ENCODE data around the gene PLEKHA5. TPM values are rescaled to one million over a fixed set of nuclear protein-coding genes. Genes with fewer than 3 reads are reported as not detected.

PLEKHA5 gene
- total RNA-seq, 4 donors from 2014 or later, result 26.9 to 78.0 (median 39.6) TPM

- Histone ChIP-seq H3K27me3 (no peaks in the 10 kb centered on the region), H3K36me3 (no peaks in the 10 kb centered on the region), H3K4me1 (peaks cover 0 to 18% (median 0%) of the 10 kb centered on the region in 4 donors), H3K9me3 (no peaks in the 10 kb centered on the region), H3K27ac (no peak overlapping the region), H3K4me3 (no peak overlapping the region)
- TF ChIP-seq EP300 (IDR thresholded peaks at IDR 0.05; ENCODE audit: low read depth), result no peak
- no peak for DNase-seq
- intact Hi-C loops (cut with DNase I; ENCODE audit: low total_unique reads) (no loop called here), in situ Hi-C loops (cut with MboI; ENCODE audit: low pct_ligation_motif_present in 1 of 4, low pct_unique_long_range_greater_than_20kb in 1 of 4, low sequenced_read_pairs in 3 of 4) (loop anchor here in 3 of 4 donors (25.0 kb wide), 4 partner anchors 327 to 1052 kb away; partner anchors contain the start of gene PIK3C2G (in 2 of the 3))
- WGBS, 2 donors (ENCODE audit: low coverage in 1 of 2), result 55 to 69% methylated on average over 1 of the region's 1 CpG
Observed at GRCh38 chr12:19189522-19189921, 60.0 kb downstream of the PLEKHA5 start.

- Histone ChIP-seq H3K27ac (no peak overlapping the region), H3K4me1 (peaks cover 0 to 18% (median 0%) of the 10 kb centered on the region in 4 donors), H3K9me3 (no peaks in the 10 kb centered on the region), H3K27me3 (no peaks in the 10 kb centered on the region), H3K36me3 (no peaks in the 10 kb centered on the region), H3K4me3 (no peak overlapping the region)
- DNase-seq, result no peak
- intact Hi-C loops (cut with DNase I; ENCODE audit: low total_unique reads), result no loop called here
- WGBS, 2 donors (ENCODE audit: low coverage in 1 of 2), result 62 to 69% methylated on average over 2 of the region's 2 CpGs
- TF ChIP-seq EP300 (IDR thresholded peaks at IDR 0.05; ENCODE audit: low read depth) (no peak), CTCF (IDR thresholded peaks at IDR 0.05) (no peak), POLR2AphosphoS5 (IDR thresholded peaks at IDR 0.05) (no peak), POLR2A (IDR thresholded peaks at IDR 0.05) (no peak)
- in situ Hi-C loops (cut with MboI; ENCODE audit: low pct_ligation_motif_present in 1 of 4, low pct_unique_long_range_greater_than_20kb in 1 of 4, low sequenced_read_pairs in 3 of 4), result loop anchor here in 3 of 4 donors (10.0 to 25.0 kb wide), 5 partner anchors 328 to 1053 kb away; partner anchors contain the start of gene PIK3C2G (in 2 of the 3)
Observed at GRCh38 chr12:19190292-19191031, 60.9 kb downstream of the PLEKHA5 start.

GRCh38 chr12:19191089-19191488 lies 61.6 kb downstream of the PLEKHA5 start:
- Histone ChIP-seq H3K27me3 (no peaks in the 10 kb centered on the region), H3K4me1 (peaks cover 0 to 18% (median 0%) of the 10 kb centered on the region in 4 donors), H3K9me3 (no peaks in the 10 kb centered on the region), H3K27ac (no peak overlapping the region), H3K4me3 (no peak overlapping the region), H3K36me3 (no peaks in the 10 kb centered on the region)
- DNase-seq, result no peak
- intact Hi-C loops (cut with DNase I; ENCODE audit: low total_unique reads), result no loop called here
- no peak for TF ChIP-seq CTCF (IDR thresholded peaks at IDR 0.05)
- no peak for TF ChIP-seq POLR2A (IDR thresholded peaks at IDR 0.05)
- no peak for TF ChIP-seq POLR2AphosphoS5 (IDR thresholded peaks at IDR 0.05)
- TF ChIP-seq EP300 (IDR thresholded peaks at IDR 0.05; ENCODE audit: low read depth), result no peak
- in situ Hi-C loops (cut with MboI; ENCODE audit: low pct_ligation_motif_present in 1 of 4, low pct_unique_long_range_greater_than_20kb in 1 of 4, low sequenced_read_pairs in 3 of 4), result loop anchor here in 3 of 4 donors (10.0 to 25.0 kb wide), 5 partner anchors 329 to 1054 kb away; partner anchors contain the start of gene PIK3C2G (in 2 of the 3)
- WGBS, 2 donors (ENCODE audit: low coverage in 1 of 2), result 57 to 87% methylated on average over 1 of the region's 1 CpG

- intact Hi-C loops (cut with DNase I; ENCODE audit: low total_unique reads), result no loop called here
- peaks cover 0 to 15% (median 0%) of the 10 kb centered on the region in 4 donors for H3K4me1 ChIP-seq
- in situ Hi-C loops (cut with MboI; ENCODE audit: low pct_ligation_motif_present in 1 of 4, low pct_unique_long_range_greater_than_20kb in 1 of 4, low sequenced_read_pairs in 3 of 4), result loop anchor here in 3 of 4 donors (10.0 to 25.0 kb wide), 5 partner anchors 329 to 1054 kb away; partner anchors contain the start of gene PIK3C2G (in 2 of the 3)
- H3K36me3 ChIP-seq, result no peaks in the 10 kb centered on the region
- TF ChIP-seq CTCF (IDR thresholded peaks at IDR 0.05) (no peak), POLR2AphosphoS5 (IDR thresholded peaks at IDR 0.05) (no peak), EP300 (IDR thresholded peaks at IDR 0.05; ENCODE audit: low read depth) (no peak), POLR2A (IDR thresholded peaks at IDR 0.05) (no peak)
- WGBS, 2 donors (ENCODE audit: low coverage in 1 of 2), result 84 to 98% methylated on average over 5 of the region's 5 CpGs
- no peak overlapping the region for H3K27ac ChIP-seq
- H3K27me3 ChIP-seq, result no peaks in the 10 kb centered on the region
- no peak overlapping the region for H3K4me3 ChIP-seq
- DNase-seq, result no peak
- no peaks in the 10 kb centered on the region for H3K9me3 ChIP-seq
Observed at GRCh38 chr12:19191563-19191962, 62.0 kb downstream of the PLEKHA5 start.
